ENCODE measurements around the gene TRAPPC3L. TPM values are rescaled to one million over a fixed set of nuclear protein-coding genes. Genes with fewer than 3 reads are reported as not detected.

TRAPPC3L gene
- polyA plus RNA-seq, 1 donor from 2014 or later: not detected

DNA sequence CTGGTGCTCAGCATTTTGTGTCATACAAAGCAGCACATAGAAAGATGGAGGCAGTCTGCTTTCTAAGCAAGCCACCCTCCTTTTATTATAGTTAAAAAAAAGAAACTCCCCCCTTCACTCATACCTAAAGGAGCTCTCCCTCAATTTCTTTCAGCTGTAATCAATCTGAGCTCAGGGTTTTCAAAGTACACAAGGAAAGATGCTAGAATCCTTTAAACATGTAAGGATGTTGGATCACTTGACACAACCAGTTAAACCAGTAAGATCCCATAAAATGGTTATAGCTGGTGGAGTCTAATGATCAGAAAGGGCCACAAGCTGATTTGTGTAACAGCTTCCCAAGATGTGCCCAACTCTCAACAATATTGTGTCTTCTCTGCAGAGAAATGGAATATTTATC lies 8.0 kb upstream of the TRAPPC3L start, which contains the start of gene CALHM4:
CALHM4 (plus strand) TSS at position 301 of the 400 bp plus-strand sequence; CDS start at position 344, 43 bp downstream.
- H3K4me3 ChIP-seq (ENCODE audit: low read length): no peak within 1 kb of the TSS
- no peaks in the 10 kb centered on the region for H3K36me3 ChIP-seq (ENCODE audit: insufficient read depth, low read length)
- TF ChIP-seq EP300 (conservative IDR thresholded peaks at IDR 0.05; ENCODE audit: poor library complexity, severe bottlenecking): no peak
- no peak for TF ChIP-seq RAD21 (conservative IDR thresholded peaks at IDR 0.05)
- TF ChIP-seq MXI1 (conservative IDR thresholded peaks at IDR 0.05; ENCODE audit: poor library complexity, severe bottlenecking): no peak
- TF ChIP-seq TAF1 (IDR thresholded peaks at IDR 0.05; ENCODE audit: low read depth): no peak
- TF ChIP-seq POLR2AphosphoS5 (IDR thresholded peaks at IDR 0.05): no peak
- no peak for TF ChIP-seq REST (IDR thresholded peaks at IDR 0.05; ENCODE audit: borderline replicate concordance)
- no peak for TF ChIP-seq SMC3 (conservative IDR thresholded peaks at IDR 0.05; ENCODE audit: poor library complexity)
- no peaks in the 10 kb centered on the region for H3K27me3 ChIP-seq (ENCODE audit: insufficient read depth, low read depth, low read length)
- no peak within 1 kb of the TSS for H3K9ac ChIP-seq (ENCODE audit: low read length)
- H3K9me3 ChIP-seq (ENCODE audit: low read length): no peaks in the 10 kb centered on the region
- H3K79me2 ChIP-seq (replicated peaks; ENCODE audit: insufficient read depth, low read length): no peaks in the 10 kb centered on the region
- H3K27ac ChIP-seq (ENCODE audit: low read length): no peak within 1 kb of the TSS
- no peaks in the 10 kb centered on the region for H4K20me1 ChIP-seq (ENCODE audit: insufficient read depth)
- no peak within 1 kb of the TSS for H3K4me2 ChIP-seq (ENCODE audit: low read length)
- no peak within 1 kb of the TSS for H2AFZ ChIP-seq (ENCODE audit: low read depth, low read length)
- no peaks in the 10 kb centered on the region for H3K9me2 ChIP-seq (ENCODE audit: insufficient read depth, low read length)
- no peaks in the 10 kb centered on the region for H3F3A ChIP-seq (ENCODE audit: insufficient read depth, low read length, poor library complexity, severe bottlenecking)

GRCh38 chr6:116550796-116551195 lies 5.3 kb upstream of the TRAPPC3L start:
- TF ChIP-seq TAF1 (IDR thresholded peaks at IDR 0.05; ENCODE audit: low read depth) (no peak), SMC3 (conservative IDR thresholded peaks at IDR 0.05; ENCODE audit: poor library complexity) (no peak), POLR2AphosphoS5 (IDR thresholded peaks at IDR 0.05) (no peak), MXI1 (conservative IDR thresholded peaks at IDR 0.05; ENCODE audit: poor library complexity, severe bottlenecking) (no peak), EP300 (conservative IDR thresholded peaks at IDR 0.05; ENCODE audit: poor library complexity, severe bottlenecking) (no peak), REST (IDR thresholded peaks at IDR 0.05; ENCODE audit: borderline replicate concordance) (no peak)
- Histone ChIP-seq H3K79me2 (replicated peaks; ENCODE audit: insufficient read depth, low read length) (no peaks in the 10 kb centered on the region), H3K9ac (ENCODE audit: low read length) (no peak overlapping the region), H3K4me3 (ENCODE audit: low read length) (no peak overlapping the region), H4K20me1 (ENCODE audit: insufficient read depth) (no peaks in the 10 kb centered on the region), H3K36me3 (ENCODE audit: insufficient read depth, low read length) (no peaks in the 10 kb centered on the region), H3K27me3 (ENCODE audit: insufficient read depth, low read depth, low read length) (no peaks in the 10 kb centered on the region), H3K9me2 (ENCODE audit: insufficient read depth, low read length) (no peaks in the 10 kb centered on the region), H3K9me3 (ENCODE audit: low read length) (no peaks in the 10 kb centered on the region), H3F3A (ENCODE audit: insufficient read depth, low read length, poor library complexity, severe bottlenecking) (no peaks in the 10 kb centered on the region), H3K4me2 (ENCODE audit: low read length) (no peak overlapping the region), H3K27ac (ENCODE audit: low read length) (no peak overlapping the region), H2AFZ (ENCODE audit: low read depth, low read length) (no peak overlapping the region)

Measured in neural cell (in vitro differentiated cells).